Loucy (cell line): ENCODE measurements around the gene NCKAP5.

Source experiments
- H2AFZ ChIP-seq: fragments of 200-600 bp; sonication (generic); 2 replicates; pipeline ENCODE4 v1.6.0; 2016; ENCODE audit warnings: antibody characterized with exemption, mild to moderate bottlenecking, low read length, moderate library complexity
- H3F3A ChIP-seq: fragments of 200-600 bp; 2 replicates; pipeline ENCODE4 v1.6.0; 2016; ENCODE audit warnings: antibody characterized with exemption, low read depth, mild to moderate bottlenecking
- H3K27me3 ChIP-seq: fragments of 200-600 bp; sonication (generic); 2 replicates; pipeline ENCODE4 v1.6.1; 2014; ENCODE audit warnings: low read length, mild to moderate bottlenecking; ENCODE audit not compliant: insufficient read depth, poor library complexity, severe bottlenecking
- H3K36me3 ChIP-seq: fragments of 200-600 bp; sonication (generic); 2 replicates; pipeline ENCODE4 v1.6.1; 2016; ENCODE audit warnings: low read length; ENCODE audit not compliant: insufficient read depth
- H3K4me1 ChIP-seq: fragments of 200-600 bp; sonication (generic); 2 replicates; pipeline ENCODE4 v1.5.1; 2014; ENCODE audit warnings: low read length, mild to moderate bottlenecking; ENCODE audit not compliant: insufficient read depth, poor library complexity, severe bottlenecking
- H3K4me2 ChIP-seq: fragments of 200-600 bp; sonication (generic); 2 replicates; pipeline ENCODE4 v1.6.0; 2014; ENCODE audit warnings: antibody characterized with exemption, low read length, low read depth, mild to moderate bottlenecking; ENCODE audit not compliant: poor library complexity, severe bottlenecking
- H3K4me3 ChIP-seq: fragments of 200-600 bp; sonication (generic); 2 replicates; pipeline ENCODE4 v1.5.1; 2014; ENCODE audit warnings: low read length, mild to moderate bottlenecking, mixed read lengths; ENCODE audit not compliant: poor library complexity, severe bottlenecking
- H3K79me2 ChIP-seq: fragments of 200-600 bp; sonication (generic); 2 replicates; pipeline ENCODE4 v1.6.1; 2014; ENCODE audit warnings: low read length; ENCODE audit not compliant: insufficient read depth
- H3K9ac ChIP-seq: fragments of 200-600 bp; sonication (generic); 2 replicates; pipeline ENCODE4 v1.6.0; 2014; ENCODE audit warnings: mild to moderate bottlenecking, low read depth, low read length, moderate library complexity; ENCODE audit not compliant: poor library complexity, severe bottlenecking
- H3K9me2 ChIP-seq: fragments of 200-600 bp; sonication (generic); replicated peaks from 2 replicates; pipeline ENCODE4 v1.6.1; 2016; ENCODE audit warnings: low read depth, low read length, mixed read lengths
- H3K9me3 ChIP-seq: fragments of 200-600 bp; sonication (generic); 2 replicates; pipeline ENCODE4 v1.6.1; 2014; ENCODE audit warnings: mild to moderate bottlenecking, antibody characterized with exemption, low read length, low read depth; ENCODE audit not compliant: insufficient read depth
- H4K20me1 ChIP-seq: fragments of 200-600 bp; sonication (generic); 2 replicates; pipeline ENCODE4 v1.6.0; 2014; ENCODE audit warnings: antibody characterized with exemption, low read length, mild to moderate bottlenecking; ENCODE audit not compliant: insufficient read depth, poor library complexity, severe bottlenecking
- CTCF ChIP-seq: fragments of 200-600 bp; sonication (generic); conservative IDR thresholded peaks from 2 replicates; pipeline ENCODE4 v1.5.1; 2014; ENCODE audit warnings: mild to moderate bottlenecking, antibody characterized with exemption, low read length
- EZH2phosphoT487 ChIP-seq: fragments of 200-600 bp; IDR thresholded peaks from 2 replicates; pipeline ENCODE4 v1.6.1; 2018; ENCODE audit warnings: antibody characterized with exemption, mild to moderate bottlenecking, moderate library complexity, borderline replicate concordance

Gene NCKAP5

GRCh38 chr2:133444465-133444864 lies 123.8 kb downstream of the NCKAP5 start:
- H2AFZ ChIP-seq, result no peak overlapping the region
- no peaks in the 10 kb centered on the region for H3F3A ChIP-seq
- H3K79me2 ChIP-seq, result no peaks in the 10 kb centered on the region
- no peaks in the 10 kb centered on the region for H3K4me1 ChIP-seq
- H3K27me3 ChIP-seq, result no peaks in the 10 kb centered on the region
- H3K9me2 ChIP-seq, result no peaks in the 10 kb centered on the region
- no peaks in the 10 kb centered on the region for H3K36me3 ChIP-seq
- H3K4me2 ChIP-seq, result no peak overlapping the region
- no peak overlapping the region for H3K4me3 ChIP-seq
- H3K9me3 ChIP-seq, result no peaks in the 10 kb centered on the region
- no peak overlapping the region for H3K9ac ChIP-seq
- TF ChIP-seq EZH2phosphoT487 (no peak), CTCF (no peak)
- H4K20me1 ChIP-seq, result no peaks in the 10 kb centered on the region

GRCh38 chr2:133442393-133442792 lies 125.9 kb downstream of the NCKAP5 start:
- Histone ChIP-seq H3K27me3 (no peaks in the 10 kb centered on the region), H3K4me3 (no peak overlapping the region), H3K79me2 (no peaks in the 10 kb centered on the region), H3K9me2 (no peaks in the 10 kb centered on the region), H3K4me2 (no peak overlapping the region), H3F3A (no peaks in the 10 kb centered on the region), H3K4me1 (no peaks in the 10 kb centered on the region), H4K20me1 (no peaks in the 10 kb centered on the region), H3K36me3 (no peaks in the 10 kb centered on the region), H2AFZ (no peak overlapping the region), H3K9ac (no peak overlapping the region), H3K9me3 (no peaks in the 10 kb centered on the region)
- TF ChIP-seq EZH2phosphoT487 (no peak), CTCF (no peak)

GRCh38 chr2:133439565-133439920 lies 128.7 kb downstream of the NCKAP5 start:
- no peak overlapping the region for H2AFZ ChIP-seq
- H3K79me2 ChIP-seq, result no peaks in the 10 kb centered on the region
- no peak overlapping the region for H3K4me3 ChIP-seq
- no peaks in the 10 kb centered on the region for H3K9me3 ChIP-seq
- no peak for TF ChIP-seq EZH2phosphoT487
- TF ChIP-seq CTCF, result no peak
- H3K27me3 ChIP-seq, result no peaks in the 10 kb centered on the region
- H3K36me3 ChIP-seq, result no peaks in the 10 kb centered on the region
- no peaks in the 10 kb centered on the region for H4K20me1 ChIP-seq
- H3F3A ChIP-seq, result no peaks in the 10 kb centered on the region
- H3K4me1 ChIP-seq, result no peaks in the 10 kb centered on the region
- no peak overlapping the region for H3K9ac ChIP-seq
- no peaks in the 10 kb centered on the region for H3K9me2 ChIP-seq
- H3K4me2 ChIP-seq, result no peak overlapping the region
